ENCODE measurements around the gene BHLHE23.

BHLHE23 gene

DNA sequence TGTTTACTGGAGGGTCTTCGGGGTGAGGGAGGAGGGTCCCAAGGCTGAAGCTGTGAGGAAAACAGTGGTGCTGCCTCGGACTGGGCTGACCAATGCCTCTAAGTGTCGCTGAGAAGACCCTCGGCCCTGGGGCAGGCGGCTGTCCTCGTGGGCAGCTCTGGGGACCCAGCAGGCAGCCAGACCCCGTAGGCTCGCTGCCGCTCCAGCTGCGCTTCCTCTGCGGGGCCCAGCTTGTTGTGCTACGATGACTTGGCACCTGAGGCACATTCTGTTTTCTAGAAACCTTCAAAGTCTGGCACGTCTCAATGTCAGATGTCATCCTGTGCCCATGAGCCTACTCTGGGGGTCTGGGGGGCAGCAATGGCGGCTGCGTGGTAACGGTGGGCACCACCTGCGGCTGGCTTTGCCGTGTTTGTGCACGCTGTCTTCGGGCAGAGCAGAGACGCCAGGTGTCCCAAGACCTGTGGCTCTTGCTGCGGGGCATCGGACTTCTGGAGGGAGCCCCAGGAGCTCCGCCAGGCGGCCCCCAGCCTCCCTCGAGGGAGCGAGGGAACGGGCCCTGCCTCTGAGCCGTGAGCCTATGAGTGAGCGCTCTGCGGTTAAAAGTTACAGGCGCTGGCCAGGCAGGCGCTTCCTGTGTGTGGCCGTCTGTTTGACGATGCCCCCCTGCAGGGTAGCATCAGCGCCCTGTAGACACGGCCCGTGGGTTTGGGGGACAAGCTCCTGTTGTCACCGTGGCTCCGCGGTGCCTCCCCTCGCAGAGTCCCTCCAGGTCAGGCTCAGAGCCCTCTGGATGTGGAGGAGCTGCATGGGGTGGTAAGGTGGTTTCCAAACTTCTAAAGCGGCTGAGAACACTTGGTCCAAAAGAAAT, 47.4 kb downstream of the BHLHE23 start:
- Histone ChIP-seq H3K4me3 (ENCODE audit: low read depth in 1 of 2, low read length in 2 of 2) (no peak overlapping the region), H3K9ac (ENCODE audit: low read length) (no peak overlapping the region), H3K9me3 (ENCODE audit: low read length) (no peaks in the 10 kb centered on the region), H3K4me1 (ENCODE audit: insufficient read depth, low read length) (peaks cover 5% of the 10 kb centered on the region), H3K36me3 (ENCODE audit: insufficient read depth, low read length) (no peaks in the 10 kb centered on the region), H3K27me3 (ENCODE audit: control insufficient read depth in 1 of 2, insufficient read depth in 2 of 2, low read length in 2 of 2) (no peaks in the 10 kb centered on the region), H3K27ac (ENCODE audit: low read depth, low read length) (no peak overlapping the region)

GRCh38 chr20:62958388-62959100, 48.2 kb downstream of the BHLHE23 start:
- Histone ChIP-seq H3K36me3 (ENCODE audit: insufficient read depth, low read length) (no peaks in the 10 kb centered on the region), H3K9me3 (ENCODE audit: low read length) (no peaks in the 10 kb centered on the region), H3K4me1 (ENCODE audit: insufficient read depth, low read length) (peaks cover 9% of the 10 kb centered on the region), H3K27me3 (ENCODE audit: control insufficient read depth in 1 of 2, insufficient read depth in 2 of 2, low read length in 2 of 2) (no peaks in the 10 kb centered on the region), H3K4me3 (ENCODE audit: low read depth in 1 of 2, low read length in 2 of 2) (no peak overlapping the region), H3K9ac (ENCODE audit: low read length) (no peak overlapping the region), H3K27ac (ENCODE audit: low read depth, low read length) (no peak overlapping the region)

DNA sequence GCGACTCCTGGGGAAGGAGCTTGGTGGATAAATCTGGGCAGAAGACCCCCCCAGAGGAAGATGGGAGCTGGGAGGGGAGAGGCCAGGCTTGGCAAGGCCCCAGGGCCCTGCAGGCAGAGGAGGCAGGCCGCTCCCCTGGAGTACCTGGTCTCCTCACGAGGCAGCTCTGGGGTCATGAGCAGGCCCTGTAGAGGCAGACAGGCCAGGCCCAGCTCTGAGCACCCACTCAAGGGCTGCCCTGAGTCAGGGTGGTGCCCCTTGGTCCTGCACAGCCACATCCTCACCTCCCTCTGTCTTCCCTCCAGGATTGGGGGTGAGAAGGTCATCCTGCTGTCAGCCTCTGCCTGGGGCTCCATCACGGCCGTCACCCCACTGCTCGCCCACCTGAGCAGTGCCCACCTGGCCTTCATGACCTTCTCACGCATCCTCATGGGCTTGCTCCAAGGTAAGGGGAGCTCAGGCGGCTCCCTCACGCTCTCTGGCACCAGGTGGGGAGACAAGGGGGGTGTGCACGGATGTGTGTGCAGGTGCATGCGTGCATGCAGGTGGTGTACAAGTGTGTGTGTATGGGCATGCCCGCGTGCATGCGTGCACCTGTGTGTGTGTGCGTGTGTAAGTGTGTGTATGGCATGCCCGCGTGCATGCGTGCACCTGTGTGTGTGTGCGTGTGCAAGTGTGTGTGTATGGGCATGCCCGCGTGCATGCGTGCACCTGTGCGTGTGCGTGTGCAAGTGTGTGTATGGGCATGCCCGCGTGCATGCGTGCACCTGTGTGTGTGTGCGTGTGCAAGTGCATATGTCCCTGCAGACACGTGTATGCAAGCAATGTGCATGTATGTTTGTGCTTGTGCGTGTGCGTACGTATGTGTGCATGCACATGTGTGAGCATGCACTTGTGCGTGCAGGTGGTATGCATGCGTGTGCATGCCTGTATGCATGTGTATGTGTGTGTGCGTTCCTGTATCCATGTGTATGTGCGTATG, 49.3 kb downstream of the BHLHE23 start:
- Histone ChIP-seq H3K4me3 (ENCODE audit: low read depth in 1 of 2, low read length in 2 of 2) (no peak overlapping the region), H3K27me3 (ENCODE audit: control insufficient read depth in 1 of 2, insufficient read depth in 2 of 2, low read length in 2 of 2) (no peaks in the 10 kb centered on the region), H3K9me3 (ENCODE audit: low read length) (no peaks in the 10 kb centered on the region), H3K4me1 (ENCODE audit: insufficient read depth, low read length) (peaks cover 17% of the 10 kb centered on the region), H3K27ac (ENCODE audit: low read depth, low read length) (no peak overlapping the region), H3K9ac (ENCODE audit: low read length) (no peak overlapping the region), H3K36me3 (ENCODE audit: insufficient read depth, low read length) (no peaks in the 10 kb centered on the region)

DNA sequence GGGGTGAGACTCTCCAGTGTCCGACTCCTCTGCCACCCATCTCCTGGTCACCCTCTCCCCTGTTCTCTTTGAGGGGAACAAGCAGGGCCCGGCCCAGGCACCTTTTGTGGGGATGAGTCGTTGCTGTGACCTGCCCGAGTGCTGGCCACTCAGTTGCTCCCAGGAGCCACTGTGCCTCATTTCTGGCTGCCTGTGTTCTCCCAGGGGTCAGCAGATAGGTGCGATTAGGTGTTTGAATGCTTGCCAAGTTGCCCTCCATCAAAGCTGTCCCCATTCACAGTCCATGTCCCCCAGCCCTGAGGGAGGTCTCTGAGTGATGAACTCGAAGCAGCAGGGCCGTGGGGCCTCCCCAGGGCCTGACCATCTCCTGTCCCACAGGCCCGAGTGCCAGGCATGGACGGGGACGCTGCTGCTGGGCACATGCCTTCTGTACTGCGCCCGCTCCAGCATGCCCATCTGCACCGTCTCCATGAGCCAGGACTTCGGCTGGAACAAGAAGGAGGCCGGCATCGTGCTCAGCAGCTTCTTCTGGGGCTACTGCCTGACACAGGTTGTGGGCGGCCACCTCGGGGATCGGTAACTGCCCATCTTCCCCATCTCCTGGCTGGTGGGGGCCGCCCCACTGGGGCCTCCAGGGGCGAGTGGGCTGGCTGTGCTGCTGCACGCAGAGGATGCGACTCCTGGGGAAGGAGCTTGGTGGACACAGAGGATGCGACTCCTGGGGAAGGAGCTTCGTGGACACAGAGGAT, 50.2 kb downstream of the BHLHE23 start:
- Histone ChIP-seq H3K27me3 (ENCODE audit: control insufficient read depth in 1 of 2, insufficient read depth in 2 of 2, low read length in 2 of 2) (no peaks in the 10 kb centered on the region), H3K9me3 (ENCODE audit: low read length) (no peaks in the 10 kb centered on the region), H3K4me1 (ENCODE audit: insufficient read depth, low read length) (peaks cover 22% of the 10 kb centered on the region), H3K4me3 (ENCODE audit: low read depth in 1 of 2, low read length in 2 of 2) (no peak overlapping the region), H3K9ac (ENCODE audit: low read length) (no peak overlapping the region), H3K36me3 (ENCODE audit: insufficient read depth, low read length) (no peaks in the 10 kb centered on the region), H3K27ac (ENCODE audit: low read depth, low read length) (no peak overlapping the region)
